SW480 (cell line): ENCODE results near the gene SPATS2L.
"Not testable (repeated sequence)": the region's sequence is repeated elsewhere in the genome, so short reads cannot be mapped to it uniquely, and the experiment has no call there.

Experiments
- DNase-seq: peaks from one replicate; pipeline ENCODE4 v3.0.0-alpha.2; 2016; ENCODE audit warnings: low spot score

SPATS2L gene

DNA sequence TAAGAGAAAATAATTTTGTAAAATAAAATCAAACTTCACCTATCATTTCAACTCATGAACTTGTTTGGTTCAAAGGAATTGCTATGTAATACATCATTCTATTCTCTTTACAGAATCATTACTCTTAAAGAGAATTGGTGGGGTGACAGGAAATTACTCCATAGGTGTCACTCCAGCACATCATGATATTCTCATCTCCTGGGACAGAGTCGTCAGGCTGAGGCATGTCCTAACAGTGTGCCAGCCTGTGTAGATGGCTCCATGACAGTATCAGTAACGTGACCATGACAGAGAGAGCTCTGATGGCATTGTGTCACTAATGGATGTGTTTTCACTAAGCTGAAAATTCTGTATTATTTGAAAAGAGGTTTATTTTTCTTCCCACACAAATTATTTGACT is 13.9 kb downstream of the SPATS2L start:
- no peak for DNase-seq

DNA sequence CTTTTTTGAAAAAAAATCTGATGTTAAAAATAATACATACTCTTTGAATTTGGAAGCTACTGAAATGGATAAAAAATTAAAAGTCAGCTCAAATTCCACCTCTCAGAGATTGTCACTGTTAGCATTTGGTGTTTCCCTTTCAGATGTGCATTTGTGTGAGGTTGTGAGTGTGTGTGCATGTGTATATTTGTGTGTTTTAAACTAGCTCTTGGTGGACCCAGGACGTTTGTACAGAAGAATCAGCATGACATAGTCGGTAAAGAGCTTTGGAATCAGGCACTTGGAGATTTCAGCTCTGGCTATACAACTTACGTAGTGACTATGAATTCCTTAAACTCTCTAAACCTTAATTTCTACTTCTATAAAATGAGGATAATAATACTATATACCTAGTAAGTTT is 14.5 kb downstream of the SPATS2L start:
- no peak for DNase-seq

DNA sequence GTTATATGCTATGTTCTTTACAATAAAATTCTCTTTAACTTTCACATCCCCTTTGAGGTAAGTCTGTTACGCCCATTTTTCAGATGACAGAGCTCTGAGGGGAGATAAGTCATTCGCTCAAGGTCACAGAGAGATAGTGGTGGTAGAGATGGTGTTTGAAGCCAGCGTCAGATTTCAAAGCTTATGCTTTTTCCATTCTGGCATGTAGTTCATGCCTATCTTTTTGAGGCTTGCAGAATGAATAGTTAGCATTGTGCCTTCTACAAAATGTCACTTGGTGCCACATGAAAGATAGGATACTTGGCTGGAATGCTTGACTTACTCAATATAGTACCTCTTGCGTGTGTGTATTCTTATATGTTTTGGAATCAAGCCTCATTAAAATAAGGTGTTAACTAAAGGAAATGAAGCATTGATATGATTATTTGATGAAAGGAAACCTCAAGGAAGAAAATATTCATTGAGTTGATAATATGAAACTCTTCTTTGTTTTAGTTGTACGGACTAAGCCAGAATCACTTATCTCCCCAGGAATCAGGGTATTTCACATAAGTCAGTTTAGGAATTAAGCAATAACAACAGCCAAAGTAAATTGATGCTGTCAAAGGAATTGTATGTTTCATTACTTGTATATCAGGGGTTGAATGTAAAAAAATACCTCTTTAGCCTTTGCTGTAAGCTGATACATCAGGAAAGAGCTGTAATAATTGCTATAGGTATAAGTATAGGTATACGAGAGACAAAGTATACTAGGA is 15.5 kb downstream of the SPATS2L start:
- DNase-seq: no peak

DNA sequence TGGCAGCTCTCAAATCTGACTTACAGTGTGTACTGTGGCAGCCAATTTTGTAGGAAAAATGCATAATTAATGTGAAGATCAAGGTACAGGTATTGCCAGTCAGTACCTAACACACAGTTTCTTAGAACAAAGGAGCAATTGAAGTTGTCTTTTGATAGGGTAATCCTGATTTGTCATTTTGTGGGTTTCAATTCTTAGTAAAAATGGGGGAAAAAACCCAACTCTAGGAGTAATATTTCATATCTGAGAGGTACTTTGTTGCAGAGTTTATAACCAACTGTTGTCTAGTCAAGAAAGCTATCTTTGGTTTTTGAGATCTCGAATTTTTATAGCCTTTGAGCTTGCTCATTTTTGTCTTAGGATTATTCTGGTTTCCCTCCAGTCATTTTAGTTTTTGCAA is 16.1 kb downstream of the SPATS2L start:
- no peak for DNase-seq

DNA sequence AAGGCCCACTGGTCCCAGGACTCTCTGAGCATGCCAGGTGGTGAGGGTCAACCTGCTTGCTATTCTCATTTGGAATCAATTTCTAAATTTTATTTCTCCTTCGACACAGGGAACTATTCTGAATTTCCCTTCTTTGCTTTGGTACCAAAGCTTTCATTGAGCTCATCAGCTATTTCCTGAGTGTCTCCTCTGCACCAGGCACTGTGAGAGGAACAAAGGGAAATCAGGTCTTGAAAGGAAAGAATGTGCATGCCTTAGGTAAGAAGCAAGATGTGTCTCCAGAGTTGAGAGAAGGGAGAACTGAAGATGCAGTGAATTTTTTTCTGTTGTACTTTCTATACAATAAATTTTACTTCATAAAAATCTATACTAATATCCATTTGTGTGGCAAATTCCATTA is 17.9 kb downstream of the SPATS2L start:
- no peak for DNase-seq

DNA sequence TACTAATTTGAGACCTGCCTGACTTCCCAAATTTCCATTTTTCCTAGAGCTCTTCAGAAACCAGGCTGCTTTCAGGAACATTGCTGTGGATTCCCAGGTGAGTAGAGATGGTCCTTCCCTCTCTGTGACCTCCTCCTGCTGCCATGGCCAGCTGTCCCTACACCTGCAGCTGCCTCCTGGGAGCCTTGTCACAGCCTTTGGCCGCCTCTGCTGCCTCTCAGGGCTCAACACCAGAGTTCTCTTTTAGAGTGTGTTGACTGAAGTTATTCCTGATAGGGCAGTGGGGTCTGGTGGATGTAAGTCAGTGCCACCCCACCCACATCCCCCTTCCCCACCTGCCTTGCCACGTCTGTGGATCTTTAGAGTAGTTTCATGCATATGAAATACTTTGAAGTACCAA is 22.9 kb downstream of the SPATS2L start:
- DNase-seq: no peak

DNA sequence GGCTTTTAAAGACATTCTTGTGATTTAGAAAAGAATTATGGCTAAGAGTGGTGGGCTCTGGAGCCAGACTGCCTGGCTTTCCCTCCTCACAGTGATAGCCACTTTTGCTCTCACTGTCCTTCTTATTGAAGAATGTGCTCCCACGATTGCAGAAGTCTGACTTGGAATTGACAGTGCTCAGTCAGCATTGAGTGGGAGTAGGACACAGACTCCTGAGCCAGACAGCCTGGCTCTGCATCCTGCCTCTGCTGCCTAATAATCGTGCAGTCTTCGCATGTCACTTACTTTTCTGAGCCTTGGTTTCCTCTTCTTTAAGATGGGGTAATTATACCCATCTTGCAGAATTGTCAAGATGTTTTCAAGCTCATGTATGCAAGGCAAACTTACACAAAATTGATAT is 23.3 kb downstream of the SPATS2L start:
- DNase-seq: no peak

DNA sequence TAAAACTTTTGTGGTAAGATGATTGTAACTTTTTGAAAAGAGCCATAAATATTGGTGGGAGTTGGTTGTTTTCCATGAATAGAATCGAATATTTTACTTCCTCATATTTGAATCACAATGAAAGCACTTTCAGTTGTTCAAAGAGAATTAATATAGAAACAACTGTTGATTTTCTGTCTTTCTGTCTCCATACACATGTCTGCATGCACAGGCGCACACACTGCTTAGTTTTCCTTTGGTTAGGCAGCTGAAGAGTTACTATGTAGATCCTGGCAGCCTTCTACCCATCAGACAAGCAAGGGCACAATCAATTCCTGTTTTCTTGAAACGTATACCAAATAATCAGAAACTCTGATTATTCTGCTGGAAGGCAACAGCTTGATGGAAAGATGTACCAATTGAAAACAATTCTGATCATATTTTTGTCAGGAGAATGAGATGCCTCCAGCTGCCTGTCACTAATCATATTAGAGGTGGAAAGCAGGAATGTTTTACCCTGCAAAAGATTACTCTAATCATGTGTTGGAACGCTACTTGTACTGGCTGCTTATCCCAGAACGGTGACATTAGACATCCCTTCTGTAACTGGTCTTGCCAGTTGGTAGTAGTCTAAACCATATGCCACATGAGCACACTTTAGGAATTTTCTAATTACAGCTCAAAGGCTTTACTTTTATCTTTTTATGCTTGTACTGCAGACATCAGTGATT is 24.0 kb downstream of the SPATS2L start:
- DNase-seq: no peak

DNA sequence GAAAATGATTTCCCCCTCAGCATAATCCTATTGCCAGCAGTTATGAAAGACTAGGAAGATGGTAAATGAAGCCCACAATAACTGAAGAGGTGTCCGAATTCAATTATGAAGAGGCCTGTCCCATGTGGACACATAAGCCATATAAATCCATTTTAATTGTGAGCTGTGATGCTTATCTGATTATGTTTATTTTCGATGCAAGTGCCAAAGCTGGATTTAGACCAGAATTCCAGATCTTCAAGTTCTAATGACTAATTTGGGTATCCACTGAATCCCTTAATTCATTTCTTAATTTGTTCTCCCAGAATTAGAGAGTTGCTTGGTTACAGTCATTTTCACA is 24.5 kb downstream of the SPATS2L start:
- DNase-seq: no peak

DNA sequence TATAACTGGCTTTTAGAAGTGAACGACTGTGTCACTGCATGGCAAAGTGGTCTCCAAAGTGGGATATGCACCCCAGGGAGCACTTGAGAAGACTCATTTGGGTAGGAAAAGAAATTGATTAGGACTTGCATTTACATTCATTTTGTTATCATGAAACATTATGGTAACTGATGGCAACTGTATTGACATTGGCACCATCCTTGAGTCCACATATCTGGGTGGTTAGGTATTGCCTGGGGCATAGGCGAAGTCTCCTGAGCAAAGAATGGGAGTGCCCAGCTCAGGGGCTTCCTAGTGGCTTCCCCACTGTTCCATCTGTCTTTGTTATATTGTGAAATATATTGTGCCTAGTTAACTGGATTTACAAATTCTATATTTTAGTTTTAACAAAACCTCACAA is 29.2 kb downstream of the SPATS2L start:
- DNase-seq: no peak

DNA sequence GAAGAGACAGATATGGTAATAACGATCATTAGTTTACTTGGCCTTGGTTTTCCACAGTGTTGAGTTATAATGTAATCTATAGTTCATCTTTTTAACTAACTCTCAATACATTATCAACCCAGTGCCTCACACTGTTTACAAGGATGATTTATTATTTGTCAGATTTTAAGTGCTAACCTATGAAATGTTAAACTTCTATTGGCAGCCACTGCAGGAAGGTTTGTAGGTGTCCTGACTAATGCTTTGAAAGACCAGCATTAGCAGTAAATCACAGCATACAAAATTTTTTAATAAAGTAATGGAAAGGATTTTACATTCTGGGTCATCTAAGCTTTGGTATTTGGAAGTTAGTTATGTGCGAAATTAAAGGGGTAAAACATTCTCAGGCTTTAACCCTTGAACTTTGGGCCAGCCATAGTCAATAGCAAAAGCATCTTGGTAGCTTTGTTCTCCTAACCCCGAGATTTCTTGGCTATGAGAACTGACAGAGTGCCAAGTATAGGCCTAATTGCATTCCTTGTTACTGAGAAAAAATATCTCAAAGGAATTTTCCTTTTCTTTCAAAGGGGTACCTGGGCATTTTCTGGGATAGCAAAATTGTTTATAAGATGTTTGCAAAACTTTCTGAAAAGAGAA is 30.6 kb downstream of the SPATS2L start:
- no peak for DNase-seq

DNA sequence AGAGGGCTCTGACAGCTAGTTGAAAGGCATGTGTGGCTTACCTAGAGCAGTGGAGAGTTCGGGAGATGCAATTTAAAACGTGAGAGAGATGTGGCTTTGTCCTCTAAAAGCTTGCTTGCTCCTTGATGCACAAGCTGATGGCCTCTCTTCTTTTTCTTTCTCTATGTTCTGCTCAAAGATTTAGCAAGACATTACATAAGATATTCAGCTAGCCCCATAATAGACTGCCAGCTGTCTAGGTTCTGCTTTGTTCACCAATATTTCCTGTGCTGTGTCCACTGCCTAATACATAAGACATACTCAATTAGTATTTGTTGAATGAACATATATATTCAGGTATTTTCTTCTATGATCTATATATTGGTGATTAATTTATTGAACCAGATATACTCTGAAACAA is 31.1 kb downstream of the SPATS2L start:
- DNase-seq: no peak

DNA sequence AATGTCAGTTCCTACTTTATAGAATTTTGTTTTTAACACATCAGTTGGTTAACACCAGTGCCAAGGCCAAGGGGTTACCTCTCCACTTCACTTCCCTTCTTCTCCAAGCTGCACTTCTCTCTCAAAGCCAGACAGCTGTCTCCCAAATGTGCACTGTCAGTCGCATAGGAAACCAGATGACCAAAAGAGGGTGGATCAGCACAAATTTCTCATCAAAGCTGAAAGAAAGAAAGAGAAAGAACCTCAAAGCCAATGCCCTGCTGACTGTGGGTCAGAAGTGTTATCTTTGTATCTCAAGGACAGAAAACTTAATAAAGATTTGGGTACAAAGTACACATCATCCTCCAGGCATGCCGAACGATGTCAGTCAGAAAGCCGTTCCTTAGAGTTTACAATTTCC is 32.2 kb downstream of the SPATS2L start:
- no peak for DNase-seq

DNA sequence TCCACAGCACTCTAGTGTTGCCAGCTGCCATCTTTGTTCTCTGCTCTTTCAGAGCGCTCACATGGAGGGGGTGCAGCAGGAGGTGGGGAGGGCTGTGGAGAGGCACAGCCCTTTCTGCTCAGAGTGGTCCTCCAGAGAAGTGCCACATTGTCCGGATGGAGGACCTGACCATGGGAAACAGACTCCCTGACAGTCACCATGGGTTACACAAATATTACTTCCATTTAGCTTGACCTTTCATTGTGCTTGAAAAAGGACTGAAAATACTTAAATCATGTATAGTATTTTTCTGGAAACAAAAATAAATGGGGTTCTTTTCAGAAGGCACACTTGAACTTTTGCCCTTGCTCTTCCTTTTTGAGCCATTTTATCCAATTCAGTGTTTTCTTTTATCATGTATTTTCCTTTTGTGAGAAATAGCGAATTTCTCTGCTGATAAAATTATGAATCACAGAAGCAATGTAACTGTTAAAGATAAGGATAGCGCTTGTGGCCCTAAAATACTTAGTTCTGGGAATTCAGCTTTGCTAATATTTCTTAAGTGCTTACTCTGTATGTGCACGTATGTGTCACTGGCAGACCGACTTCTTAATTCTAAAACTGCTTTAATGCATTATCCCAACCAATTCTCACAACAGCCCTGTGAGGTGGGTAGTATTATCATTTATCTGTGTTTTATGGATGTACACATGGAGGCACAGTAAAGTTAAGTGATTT is 34.2 kb downstream of the SPATS2L start:
- no peak for DNase-seq

DNA sequence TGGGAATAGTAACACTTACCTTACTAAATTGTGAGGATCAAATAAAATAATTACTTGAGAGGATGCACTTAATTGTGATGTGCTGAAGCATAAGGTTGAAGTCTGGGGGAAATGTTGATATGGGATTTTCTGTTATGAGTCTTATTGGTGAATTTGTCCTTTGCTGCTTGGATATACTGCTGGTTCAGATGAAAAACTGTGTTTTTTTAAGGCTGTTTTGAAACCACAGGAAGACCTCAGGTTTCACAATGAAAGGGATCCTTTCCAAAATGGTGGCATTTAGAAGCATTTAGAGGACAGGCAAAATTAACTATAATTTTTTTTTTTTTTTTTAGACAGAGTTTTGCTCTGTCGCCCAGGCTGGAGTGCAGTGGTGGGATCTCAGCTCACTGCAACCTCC is 34.9 kb downstream of the SPATS2L start:
- DNase-seq: no peak

DNA sequence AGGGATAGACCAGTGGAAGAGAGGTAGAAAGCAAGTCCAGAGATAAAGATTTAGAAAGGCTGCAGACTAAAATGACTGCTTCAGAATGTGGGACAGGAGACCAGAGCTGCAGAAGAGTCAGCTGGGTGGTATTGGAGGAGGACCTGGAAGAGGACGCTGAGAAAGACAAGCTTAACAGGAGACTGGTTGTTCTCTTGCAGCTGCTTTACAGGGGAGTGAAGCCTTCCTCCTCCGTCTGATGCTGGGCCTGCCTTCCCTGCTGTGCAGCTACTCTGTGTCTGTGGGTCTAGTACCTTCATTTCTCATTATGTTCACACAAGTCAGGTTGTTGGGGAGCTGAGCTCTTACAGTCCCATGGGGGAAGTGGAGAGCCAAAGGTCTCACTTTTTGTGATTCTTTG is 35.7 kb downstream of the SPATS2L start:
- DNase-seq: no peak

DNA sequence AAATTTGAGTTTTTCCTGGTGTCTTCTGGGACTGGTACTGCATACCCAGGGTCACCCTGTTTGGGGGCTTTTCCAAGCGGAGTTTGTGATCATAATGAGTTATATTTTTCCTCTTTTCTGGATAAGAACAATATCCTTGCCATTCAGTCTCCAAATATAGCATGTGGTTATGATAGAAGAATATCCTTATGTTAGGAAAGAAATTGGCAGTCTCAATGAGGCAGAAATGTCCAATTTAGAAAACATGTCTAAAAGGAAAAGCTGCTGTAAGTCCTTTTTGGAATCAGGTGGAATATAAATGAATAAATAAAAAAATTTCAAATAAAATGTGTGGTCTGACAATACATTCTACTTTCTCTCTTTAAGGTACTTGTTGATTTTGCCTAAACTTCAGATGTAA is 36.2 kb downstream of the SPATS2L start:
- DNase-seq: no peak

DNA sequence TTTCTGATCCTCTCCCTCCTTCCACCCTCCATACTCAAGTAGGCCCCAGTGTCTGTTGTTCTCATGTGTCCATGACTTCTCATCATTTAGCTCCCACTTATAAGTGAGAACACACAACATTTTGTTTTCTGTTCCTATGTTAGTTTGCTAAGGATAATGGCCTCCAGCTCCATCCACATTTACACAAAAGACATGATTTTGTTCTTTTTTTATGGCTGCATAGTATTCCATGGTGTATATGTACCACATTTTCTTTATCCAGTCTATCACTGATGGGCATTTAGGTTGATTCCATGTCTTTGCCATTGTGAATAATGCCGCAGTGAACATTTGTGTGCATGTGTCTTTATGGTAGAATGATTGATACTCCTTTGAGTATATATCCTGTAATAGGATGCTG is 37.7 kb downstream of the SPATS2L start:
- not testable (repeated sequence) for DNase-seq

DNA sequence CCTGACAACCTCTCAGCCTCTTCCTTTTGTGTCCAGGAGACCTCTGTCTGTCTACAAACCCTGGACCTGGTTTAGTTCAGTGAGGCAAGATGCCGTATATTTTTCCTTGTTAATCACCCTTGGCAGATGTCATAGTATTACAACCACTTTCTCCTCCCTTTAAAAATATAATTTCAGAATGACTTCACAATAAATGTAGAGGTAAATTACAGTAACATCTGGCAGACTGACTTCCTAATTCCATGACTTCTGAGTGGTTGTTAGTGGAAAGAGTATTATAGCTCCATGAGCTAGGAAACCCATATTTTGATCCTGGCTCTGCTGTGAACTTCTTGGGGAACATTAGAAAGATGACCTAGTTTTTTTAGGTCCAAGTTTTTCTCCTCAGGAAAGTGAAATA is 39.5 kb downstream of the SPATS2L start:
- no peak for DNase-seq

DNA sequence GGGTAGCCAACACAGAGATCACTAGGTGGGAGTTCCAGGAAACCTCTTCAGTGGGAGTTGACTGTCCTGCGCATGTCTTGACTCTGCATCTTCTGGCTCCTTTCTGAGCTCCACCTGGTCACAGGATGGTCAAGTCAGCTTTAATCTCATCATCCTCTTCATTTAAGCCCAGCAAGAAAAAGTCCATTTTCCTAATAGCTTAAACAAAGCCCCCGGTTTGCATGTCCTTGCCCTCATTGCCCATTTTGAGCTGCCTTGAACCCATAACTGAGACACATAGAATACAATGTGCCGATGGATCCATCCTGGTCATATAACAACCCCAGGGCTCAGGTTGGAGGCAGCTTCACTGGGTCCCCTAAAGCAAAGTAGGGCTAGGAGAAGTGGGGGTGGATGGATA is 40.8 kb downstream of the SPATS2L start:
- DNase-seq: no peak

DNA sequence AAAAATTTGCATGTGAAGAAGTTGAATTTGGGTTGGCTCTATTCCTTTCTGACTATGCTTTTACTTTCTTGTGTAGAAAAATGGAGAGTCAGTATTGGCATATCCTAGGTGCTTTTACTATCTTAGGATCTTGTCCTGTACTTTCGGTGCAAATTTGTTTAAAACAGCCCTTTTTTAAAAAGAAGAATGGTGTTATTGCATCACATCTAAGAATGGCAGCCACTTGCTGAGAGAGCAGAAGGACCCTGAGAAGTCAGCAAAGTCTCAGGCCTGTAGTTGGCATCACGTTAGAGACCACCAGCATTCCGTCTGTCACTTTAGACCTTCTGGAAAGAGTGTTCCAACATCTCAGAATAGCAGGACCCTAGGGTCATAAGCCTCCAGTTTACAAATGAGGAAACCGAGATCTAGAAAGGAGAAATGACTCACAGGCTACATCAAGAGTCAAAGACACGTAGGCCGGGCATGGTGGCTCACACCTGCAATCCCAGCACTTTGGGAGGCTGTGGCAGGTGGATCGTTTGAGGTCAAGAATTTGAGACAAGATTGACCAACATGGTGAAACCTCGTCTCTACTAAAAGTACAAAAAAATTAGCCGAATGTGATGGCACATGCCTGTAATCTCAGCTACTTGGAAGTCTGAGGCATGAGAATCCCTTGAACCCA is 42.5 kb downstream of the SPATS2L start:
- DNase-seq: no peak

DNA sequence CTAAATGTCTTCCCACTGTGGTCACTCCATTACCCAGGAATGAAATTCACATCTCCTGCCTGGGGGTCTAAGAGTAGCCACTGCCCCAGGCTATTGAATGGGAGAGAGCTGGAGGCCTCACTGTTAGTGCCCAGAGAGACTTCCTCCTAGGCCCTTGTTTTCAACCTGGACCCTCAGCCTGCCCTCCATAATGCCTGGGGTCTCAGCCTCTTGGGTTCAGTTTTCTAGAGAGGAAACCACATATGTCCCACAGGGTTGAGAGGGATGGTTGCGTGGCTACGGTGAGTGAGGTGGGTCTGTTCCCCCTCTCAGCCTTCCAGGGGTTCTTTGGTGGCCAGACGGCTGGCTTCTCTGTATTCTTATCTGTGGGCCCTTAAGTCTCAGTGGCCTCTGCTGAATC is 43.4 kb downstream of the SPATS2L start:
- DNase-seq: no peak
